Measurements from ENCODE around the gene PRF1.
"Not testable (repeated sequence)": the region's sequence is repeated elsewhere in the genome, so short reads cannot be mapped to it uniquely, and the experiment has no call there.

Gene PRF1

DNA sequence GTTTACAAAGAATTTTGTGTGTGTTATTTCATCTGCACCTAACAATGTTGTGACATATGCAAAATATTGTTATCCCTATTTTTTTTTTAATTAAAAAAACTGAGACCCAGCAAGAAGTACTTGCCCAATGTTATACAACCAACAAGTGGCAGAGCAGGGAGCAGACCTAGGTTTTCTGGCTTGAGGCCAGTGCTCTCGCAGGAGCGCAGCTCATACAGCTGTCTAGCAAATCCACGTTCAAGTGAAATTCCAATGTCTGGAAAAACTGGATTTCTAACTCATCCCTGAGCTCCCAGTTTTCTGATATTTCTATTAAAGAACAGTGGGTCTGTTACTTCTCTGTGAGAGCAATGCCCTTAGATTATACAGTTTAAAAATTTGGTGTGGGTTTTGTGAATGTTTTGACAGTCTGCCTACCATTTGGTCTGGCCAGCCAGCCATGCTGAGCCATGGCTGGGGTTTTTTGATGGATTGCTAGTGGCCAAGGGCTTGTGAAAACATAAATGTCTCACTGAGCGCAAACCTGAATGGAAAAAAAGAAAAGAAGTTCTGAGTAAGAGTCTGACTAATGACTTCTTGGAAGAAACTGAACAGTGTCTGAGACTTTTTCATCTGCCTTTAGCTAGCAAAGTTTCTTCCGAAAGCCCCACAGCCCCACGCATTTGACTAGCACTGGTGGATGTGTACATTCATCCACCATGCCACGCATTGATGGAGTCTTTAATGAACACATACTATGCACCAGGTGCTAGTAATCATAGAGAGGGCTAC lies 15.4 kb upstream of the PRF1 start:
- DNase-seq (ENCODE audit: low read depth, low spot score): peak; percentile 94
- in situ Hi-C loops (cut with HindIII; ENCODE audit: low sequenced_read_pairs): no loop called here
- no peak overlapping the region for H3K4me3 ChIP-seq (ENCODE audit: low read depth, low read length)
- TF ChIP-seq, protein P1, sequence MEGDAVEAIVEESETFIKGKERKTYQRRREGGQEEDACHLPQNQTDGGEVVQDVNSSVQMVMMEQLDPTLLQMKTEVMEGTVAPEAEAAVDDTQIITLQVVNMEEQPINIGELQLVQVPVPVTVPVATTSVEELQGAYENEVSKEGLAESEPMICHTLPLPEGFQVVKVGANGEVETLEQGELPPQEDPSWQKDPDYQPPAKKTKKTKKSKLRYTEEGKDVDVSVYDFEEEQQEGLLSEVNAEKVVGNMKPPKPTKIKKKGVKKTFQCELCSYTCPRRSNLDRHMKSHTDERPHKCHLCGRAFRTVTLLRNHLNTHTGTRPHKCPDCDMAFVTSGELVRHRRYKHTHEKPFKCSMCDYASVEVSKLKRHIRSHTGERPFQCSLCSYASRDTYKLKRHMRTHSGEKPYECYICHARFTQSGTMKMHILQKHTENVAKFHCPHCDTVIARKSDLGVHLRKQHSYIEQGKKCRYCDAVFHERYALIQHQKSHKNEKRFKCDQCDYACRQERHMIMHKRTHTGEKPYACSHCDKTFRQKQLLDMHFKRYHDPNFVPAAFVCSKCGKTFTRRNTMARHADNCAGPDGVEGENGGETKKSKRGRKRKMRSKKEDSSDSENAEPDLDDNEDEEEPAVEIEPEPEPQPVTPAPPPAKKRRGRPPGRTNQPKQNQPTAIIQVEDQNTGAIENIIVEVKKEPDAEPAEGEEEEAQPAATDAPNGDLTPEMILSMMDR (IDR thresholded peaks at IDR 0.05; ENCODE audit: low read depth, low read length): no peak

DNA sequence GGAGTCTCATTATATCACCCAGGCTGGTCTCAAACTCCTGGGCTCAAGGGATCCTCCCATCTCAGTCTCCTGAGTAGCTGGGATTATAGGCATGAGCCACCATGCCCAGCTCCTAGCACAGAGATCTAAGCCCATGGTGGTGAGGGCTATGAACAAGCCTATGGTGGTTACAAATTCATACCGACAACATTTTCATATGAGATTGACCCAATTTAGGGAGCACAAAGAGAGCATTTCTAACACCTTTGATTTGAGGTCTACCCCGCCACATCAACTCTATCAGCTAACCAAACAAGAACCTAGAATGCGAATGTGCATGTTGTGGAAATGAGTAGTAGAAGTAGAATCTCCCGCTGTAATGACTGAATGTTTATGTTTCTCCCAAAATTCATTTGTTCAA lies 14.2 kb upstream of the PRF1 start:
- H3K4me3 ChIP-seq (ENCODE audit: low read depth, low read length): no peak overlapping the region
- in situ Hi-C loops (cut with HindIII; ENCODE audit: low sequenced_read_pairs): no loop called here
- TF ChIP-seq, protein P1 (IDR thresholded peaks at IDR 0.05; ENCODE audit: low read depth, low read length): no peak
- peak; percentile 9 for DNase-seq (ENCODE audit: low read depth, low spot score)

DNA sequence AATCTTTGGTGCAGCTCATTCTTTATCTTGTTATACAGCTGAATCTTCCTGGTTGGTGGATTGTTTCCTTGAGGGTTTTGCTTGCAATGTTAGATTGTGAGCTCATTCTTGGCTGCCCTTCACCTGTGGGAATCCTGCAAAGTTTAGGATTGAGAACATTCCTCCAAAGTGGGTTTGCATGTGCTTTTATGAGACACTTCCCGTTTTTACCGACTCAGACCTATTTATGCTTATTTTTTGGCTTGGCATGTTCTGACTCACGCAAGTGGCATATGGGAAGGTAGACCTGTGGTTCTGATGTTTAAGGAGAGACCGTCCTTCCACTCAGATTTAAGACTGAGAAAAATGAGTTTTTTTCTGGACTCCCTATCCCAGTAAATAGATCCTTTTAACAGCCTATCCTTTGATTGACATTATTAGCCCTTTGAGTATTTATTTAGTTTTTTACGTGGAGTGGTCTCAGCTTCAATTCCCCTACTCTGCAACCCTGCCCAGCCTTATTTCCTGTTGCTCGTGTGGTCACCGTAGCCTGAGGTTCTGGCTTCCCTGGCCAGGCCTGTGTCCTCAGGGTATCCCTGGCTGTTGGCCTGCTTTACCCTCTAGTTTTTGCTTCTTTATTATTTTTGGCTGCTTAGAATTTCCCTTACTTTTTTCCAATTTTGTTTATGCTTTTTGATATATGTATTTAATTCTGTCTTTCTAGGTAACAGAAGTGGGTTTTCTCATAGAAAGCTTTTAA lies 13.4 kb upstream of the PRF1 start:
- TF ChIP-seq, protein P1 (IDR thresholded peaks at IDR 0.05; ENCODE audit: low read depth, low read length): no peak
- in situ Hi-C loops (cut with HindIII; ENCODE audit: low sequenced_read_pairs): no loop called here
- no peak overlapping the region for H3K4me3 ChIP-seq (ENCODE audit: low read depth, low read length)
- DNase-seq (ENCODE audit: low read depth, low spot score): peak; percentile 89

DNA sequence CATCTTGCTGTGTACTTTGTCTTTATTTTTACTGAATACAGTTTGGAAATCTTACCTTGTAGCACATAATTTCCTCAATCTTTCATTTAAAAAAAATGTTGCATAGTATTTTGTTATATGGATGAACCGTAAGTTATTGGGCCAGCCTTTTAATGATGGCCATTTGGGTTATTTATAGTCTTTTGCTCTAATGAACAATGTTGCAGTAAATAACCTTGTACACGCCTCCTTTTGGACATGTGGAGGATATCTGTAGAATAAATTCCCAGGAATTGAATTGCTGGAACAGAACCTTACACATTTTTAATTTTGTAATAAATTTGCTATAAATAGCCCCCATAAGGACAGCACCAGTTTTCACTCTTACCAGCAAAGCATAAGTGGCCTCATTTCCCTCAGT lies 12.7 kb upstream of the PRF1 start:
- in situ Hi-C loops (cut with HindIII; ENCODE audit: low sequenced_read_pairs): no loop called here
- TF ChIP-seq, protein P1 (IDR thresholded peaks at IDR 0.05; ENCODE audit: low read depth, low read length): no peak
- no peak overlapping the region for H3K4me3 ChIP-seq (ENCODE audit: low read depth, low read length)
- DNase-seq (ENCODE audit: low read depth, low spot score): no peak

DNA sequence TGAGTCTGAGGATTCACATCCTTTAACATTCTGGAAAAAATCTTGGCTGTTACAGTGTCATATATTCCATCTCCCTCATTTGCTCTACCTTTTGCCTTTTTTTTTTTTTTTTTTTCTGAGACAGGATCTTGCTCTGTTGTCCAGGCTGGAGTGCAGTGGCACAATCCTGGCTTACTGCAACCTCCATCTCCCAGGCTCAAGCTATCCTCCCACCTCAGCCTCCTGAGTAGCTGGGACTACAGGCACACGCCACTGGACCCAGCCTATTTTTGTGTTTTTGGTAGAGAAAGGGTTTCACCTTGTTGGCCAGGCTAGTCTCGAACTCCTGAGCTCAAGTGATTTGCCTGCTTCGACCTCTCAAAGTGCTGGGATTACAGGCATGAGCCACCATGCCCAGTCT lies 11.8 kb upstream of the PRF1 start:
- H3K4me3 ChIP-seq (ENCODE audit: low read depth, low read length); in situ Hi-C loops (cut with HindIII; ENCODE audit: low sequenced_read_pairs); DNase-seq (ENCODE audit: low read depth, low spot score): not testable (repeated sequence)

DNA sequence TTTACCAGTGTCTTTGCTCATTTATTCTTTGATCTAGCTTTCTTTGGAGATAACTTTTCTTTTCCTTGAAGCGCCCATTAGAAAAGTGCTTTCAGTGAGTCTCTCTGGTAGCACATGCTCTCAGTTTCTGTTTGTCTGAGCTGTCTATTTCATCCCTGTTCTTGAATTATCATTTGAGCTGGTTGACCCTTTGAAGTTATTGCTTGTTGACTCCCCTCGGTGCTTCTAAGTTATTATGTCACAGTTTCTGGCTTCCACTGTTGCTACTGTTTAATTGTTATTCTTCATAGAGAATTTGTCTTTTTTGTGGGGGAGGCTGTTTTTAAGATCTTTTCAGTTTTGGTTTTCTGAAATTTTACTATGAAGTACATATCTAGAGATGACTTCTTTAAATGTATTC lies 11.4 kb upstream of the PRF1 start:
- TF ChIP-seq, protein P1 (IDR thresholded peaks at IDR 0.05; ENCODE audit: low read depth, low read length): no peak
- no peak overlapping the region for H3K4me3 ChIP-seq (ENCODE audit: low read depth, low read length)
- no peak for DNase-seq (ENCODE audit: low read depth, low spot score)
- in situ Hi-C loops (cut with HindIII; ENCODE audit: low sequenced_read_pairs): no loop called here

DNA sequence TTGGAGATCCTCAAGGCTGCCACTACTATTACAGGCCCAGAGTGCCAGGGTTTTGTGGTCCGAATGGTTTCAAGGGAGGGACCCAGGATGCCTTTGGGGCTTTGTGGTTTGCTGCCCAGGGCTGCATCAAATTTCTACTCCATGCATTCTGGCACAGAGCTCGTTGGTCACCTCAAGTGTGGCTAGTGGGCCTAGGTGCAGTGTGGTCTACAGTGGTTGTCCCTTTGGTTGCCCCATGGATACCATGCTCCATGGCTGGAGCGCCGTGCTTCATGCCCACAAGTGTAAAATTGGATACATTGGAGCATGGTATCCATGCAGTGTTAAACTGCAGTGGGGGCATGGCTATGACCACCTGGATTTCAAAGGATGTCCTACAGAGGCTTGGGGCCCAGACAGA lies 5.4 kb upstream of the PRF1 start:
- H3K4me3 ChIP-seq (ENCODE audit: low read depth, low read length): no peak overlapping the region
- in situ Hi-C loops (cut with HindIII; ENCODE audit: low sequenced_read_pairs): no loop called here
- DNase-seq (ENCODE audit: low read depth, low spot score): no peak
- TF ChIP-seq, protein P1 (IDR thresholded peaks at IDR 0.05; ENCODE audit: low read depth, low read length): no peak
